BE2C (cell line): ENCODE results near the gene MARCHF3.

Experiments
- DNase-seq: peaks from one replicate; pipeline ENCODE4 v3.0.0-alpha.2; 2020
- H3K27me3 ChIP-seq: fragments of 250-450 bp; sonication (Bioruptor Pico); 2 replicates; pipeline ENCODE4 v1.5.1; 2020; ENCODE audit warnings: mild to moderate bottlenecking
- H3K36me3 ChIP-seq: fragments of 250-450 bp; sonication (Bioruptor Pico); 2 replicates; pipeline ENCODE4 v1.5.1; 2020; ENCODE audit warnings: mild to moderate bottlenecking
- H3K4me1 ChIP-seq: fragments of 250-450 bp; sonication (Bioruptor Pico); 2 replicates; pipeline ENCODE4 v1.5.1; 2020
- H3K4me3 ChIP-seq: 2 replicates; pipeline ENCODE4 v1.5.1; 2011; ENCODE audit warnings: low read depth, low read length
- H3K9me3 ChIP-seq: fragments of 250-450 bp; sonication (Bioruptor Pico); 2 replicates; pipeline ENCODE4 v1.5.1; 2020
- TF ChIP-seq, protein P1 (sequence below): IDR thresholded peaks from 2 replicates; pipeline ENCODE4 v1.5.1; 2012; ENCODE audit warnings: mild to moderate bottlenecking, low read depth, low read length

The MARCHF3 gene

DNA sequence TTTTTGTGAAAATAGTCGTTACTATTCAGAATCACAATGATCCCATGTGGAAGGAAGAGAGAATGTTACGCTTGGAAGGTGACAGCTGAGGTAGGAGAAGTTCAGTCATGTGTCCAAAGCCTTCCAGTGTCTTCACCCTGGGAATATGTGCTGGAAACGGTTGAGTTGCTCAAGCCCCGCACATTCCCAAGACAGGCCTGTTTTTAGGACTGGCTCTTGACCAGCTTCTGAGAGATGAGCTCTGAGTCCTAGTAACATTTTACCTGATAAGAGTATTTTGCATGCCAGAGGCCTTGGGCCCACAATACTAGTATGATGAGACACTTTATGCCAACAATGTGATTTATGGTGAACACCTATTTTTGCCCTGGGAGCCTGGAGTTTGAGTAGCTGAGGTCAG is 151.7 kb downstream of the MARCHF3 start:
- no peaks in the 10 kb centered on the region for H3K27me3 ChIP-seq
- TF ChIP-seq, protein P1, sequence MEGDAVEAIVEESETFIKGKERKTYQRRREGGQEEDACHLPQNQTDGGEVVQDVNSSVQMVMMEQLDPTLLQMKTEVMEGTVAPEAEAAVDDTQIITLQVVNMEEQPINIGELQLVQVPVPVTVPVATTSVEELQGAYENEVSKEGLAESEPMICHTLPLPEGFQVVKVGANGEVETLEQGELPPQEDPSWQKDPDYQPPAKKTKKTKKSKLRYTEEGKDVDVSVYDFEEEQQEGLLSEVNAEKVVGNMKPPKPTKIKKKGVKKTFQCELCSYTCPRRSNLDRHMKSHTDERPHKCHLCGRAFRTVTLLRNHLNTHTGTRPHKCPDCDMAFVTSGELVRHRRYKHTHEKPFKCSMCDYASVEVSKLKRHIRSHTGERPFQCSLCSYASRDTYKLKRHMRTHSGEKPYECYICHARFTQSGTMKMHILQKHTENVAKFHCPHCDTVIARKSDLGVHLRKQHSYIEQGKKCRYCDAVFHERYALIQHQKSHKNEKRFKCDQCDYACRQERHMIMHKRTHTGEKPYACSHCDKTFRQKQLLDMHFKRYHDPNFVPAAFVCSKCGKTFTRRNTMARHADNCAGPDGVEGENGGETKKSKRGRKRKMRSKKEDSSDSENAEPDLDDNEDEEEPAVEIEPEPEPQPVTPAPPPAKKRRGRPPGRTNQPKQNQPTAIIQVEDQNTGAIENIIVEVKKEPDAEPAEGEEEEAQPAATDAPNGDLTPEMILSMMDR = no peak
- no peak for DNase-seq
- peaks cover 9% of the 10 kb centered on the region for H3K4me1 ChIP-seq
- H3K36me3 ChIP-seq = no peaks in the 10 kb centered on the region
- no peaks in the 10 kb centered on the region for H3K9me3 ChIP-seq
- H3K4me3 ChIP-seq = no peak overlapping the region

DNA sequence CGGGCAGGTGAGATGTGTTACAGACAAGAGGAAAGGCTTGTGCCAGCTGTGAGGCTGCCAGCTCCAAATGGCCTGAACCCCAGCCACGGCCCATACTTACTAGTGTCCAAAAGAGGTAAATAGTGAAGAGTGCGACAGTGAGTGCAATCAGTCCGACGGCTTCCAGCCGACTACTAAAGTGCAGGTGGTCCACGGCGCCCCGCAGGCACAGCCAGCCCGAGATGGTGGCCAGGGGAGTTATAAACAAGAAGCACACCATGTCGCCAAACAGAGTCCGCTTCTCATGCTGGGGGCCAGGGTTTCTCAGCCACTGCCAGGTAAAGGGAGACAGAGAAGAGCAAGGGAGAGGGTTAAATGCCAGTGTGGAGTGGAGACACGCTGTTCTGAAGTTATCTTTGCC is 152.3 kb downstream of the MARCHF3 start:
- no peak for DNase-seq
- TF ChIP-seq, protein P1 = no peak
- Histone ChIP-seq H3K36me3 (no peaks in the 10 kb centered on the region), H3K9me3 (no peaks in the 10 kb centered on the region), H3K4me1 (peaks cover 3% of the 10 kb centered on the region; the same call in 1 of the 2 replicates), H3K4me3 (no peak overlapping the region), H3K27me3 (no peaks in the 10 kb centered on the region)

DNA sequence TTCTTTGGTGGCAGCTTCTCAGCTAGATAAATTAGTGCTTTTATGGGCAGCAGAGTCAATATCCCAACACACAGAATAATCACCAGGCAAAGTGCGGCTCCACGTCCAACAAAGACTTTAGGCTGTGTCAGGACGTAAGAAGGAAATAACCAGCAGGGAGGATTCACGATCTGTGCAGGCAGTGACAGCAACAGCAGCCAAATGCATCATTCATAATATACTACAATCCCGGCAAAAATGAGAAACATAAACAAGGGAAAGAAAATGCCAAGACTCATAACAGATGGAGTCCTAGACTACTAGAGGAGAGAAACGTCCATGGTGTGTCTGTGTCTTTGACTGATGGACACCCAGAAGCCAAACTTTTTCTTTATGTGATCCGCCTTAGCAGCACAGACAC is 152.8 kb downstream of the MARCHF3 start:
- TF ChIP-seq, protein P1 = no peak
- H3K27me3 ChIP-seq = no peaks in the 10 kb centered on the region
- H3K36me3 ChIP-seq = no peaks in the 10 kb centered on the region
- no peaks in the 10 kb centered on the region for H3K9me3 ChIP-seq
- DNase-seq = no peak
- H3K4me3 ChIP-seq = no peak overlapping the region
- no peaks in the 10 kb centered on the region for H3K4me1 ChIP-seq

DNA sequence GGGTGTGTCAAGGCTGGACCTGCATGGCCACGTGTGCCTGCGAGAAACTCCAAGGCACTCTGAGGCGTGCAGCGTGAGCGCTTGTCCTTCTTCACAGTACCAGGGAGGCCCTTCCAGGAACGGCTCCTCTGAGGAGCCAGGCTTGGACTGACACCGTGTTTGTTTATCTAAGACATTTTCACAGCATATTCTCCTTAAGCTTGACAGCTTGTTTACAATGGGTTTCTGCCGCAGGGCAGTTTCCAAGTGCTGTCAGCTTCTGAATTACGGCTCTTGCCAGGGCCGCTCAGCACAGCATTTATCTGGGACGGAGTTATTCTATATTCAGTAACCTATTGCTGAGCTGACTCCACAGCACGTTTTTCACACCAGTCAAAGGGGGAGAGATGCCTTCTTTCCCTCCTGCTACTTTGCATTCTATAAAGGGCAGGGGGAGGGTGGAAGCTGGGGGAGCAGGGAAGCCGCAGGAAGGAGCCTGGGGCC is 155.0 kb downstream of the MARCHF3 start:
- no peaks in the 10 kb centered on the region for H3K9me3 ChIP-seq
- H3K4me1 ChIP-seq = no peaks in the 10 kb centered on the region
- DNase-seq = no peak
- H3K4me3 ChIP-seq = no peak overlapping the region
- H3K27me3 ChIP-seq = no peaks in the 10 kb centered on the region
- TF ChIP-seq, protein P1 = no peak
- H3K36me3 ChIP-seq = peaks cover 3% of the 10 kb centered on the region; the same call in 1 of the 2 replicates

DNA sequence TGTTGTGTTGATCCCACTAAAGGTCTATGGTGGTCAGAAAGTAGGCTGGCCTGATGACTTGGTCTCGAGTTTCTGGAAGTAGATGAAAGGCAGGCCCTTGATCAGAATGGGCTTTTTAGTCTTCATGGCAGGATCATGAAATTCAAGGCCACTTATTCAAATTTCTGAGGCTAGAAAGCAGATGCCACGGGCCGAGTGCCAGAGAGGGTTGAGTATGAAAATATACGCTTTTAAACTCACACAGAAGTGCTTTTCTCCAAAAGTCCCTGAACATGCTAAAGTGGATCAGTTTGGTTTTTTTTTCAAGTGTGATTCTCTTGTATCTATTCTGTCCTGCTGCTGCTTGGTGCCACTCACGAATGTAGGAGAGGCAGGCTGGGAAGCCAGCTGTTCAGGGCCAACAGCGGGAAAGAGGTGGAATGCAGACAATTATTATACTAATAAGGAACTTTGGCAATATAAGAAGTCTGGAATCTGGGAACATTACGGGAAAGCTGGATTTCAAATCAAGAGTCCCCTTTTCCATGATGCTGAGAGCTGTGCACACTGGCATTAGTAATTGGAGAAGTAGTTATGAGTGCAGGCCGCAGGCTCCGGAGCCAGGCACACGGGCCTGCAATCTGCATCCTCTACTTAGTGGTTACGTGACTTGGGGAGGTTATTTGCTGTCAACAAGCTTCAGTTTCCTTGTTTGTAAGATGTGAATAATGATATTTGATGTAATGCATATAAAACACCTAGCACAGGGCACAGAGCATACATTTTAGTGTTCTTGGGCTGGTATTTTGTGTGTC is 157.6 kb downstream of the MARCHF3 start:
- no peaks in the 10 kb centered on the region for H3K9me3 ChIP-seq
- no peaks in the 10 kb centered on the region for H3K27me3 ChIP-seq
- DNase-seq = no peak
- H3K4me3 ChIP-seq = no peak overlapping the region
- no peaks in the 10 kb centered on the region; the same call in 1 of the 2 replicates for H3K4me1 ChIP-seq
- peaks cover 4% of the 10 kb centered on the region; the same call in 1 of the 2 replicates for H3K36me3 ChIP-seq
- TF ChIP-seq, protein P1 = no peak

DNA sequence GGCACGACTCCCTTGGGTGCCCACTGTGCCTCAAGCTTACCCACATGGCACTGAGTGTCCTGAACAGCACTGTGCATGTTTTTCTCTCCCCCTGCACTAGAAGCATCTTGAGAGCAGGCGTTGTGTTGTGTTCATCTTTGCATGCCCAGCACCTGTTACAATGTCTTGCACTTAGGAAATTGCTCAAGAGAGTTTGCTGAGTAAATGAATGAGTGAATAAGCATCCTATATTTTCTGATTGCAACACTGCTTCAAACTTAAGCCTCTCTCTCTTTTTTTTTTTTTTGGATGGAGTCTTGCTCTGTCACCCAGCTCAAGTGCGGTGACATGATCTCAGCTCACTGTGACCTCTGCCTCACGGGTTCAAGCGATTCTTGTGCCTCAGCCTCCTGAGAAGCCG is 158.9 kb downstream of the MARCHF3 start:
- Histone ChIP-seq H3K36me3 (peaks cover 4% of the 10 kb centered on the region; the same call in 1 of the 2 replicates), H3K9me3 (no peaks in the 10 kb centered on the region), H3K27me3 (no peaks in the 10 kb centered on the region), H3K4me1 (no peaks in the 10 kb centered on the region; the same call in 1 of the 2 replicates), H3K4me3 (no peak overlapping the region)
- DNase-seq = no peak
- TF ChIP-seq, protein P1 = no peak
